PFSK-1 (cell line): ENCODE data around the gene EPB42.

ENCODE experiments used
- FOXP2 ChIP-seq: optimal IDR thresholded peaks from 2 replicates; pipeline ENCODE3; 2011; ENCODE audit warnings: borderline replicate concordance, control low read depth, inconsistent platforms; ENCODE audit not compliant: insufficient read depth; ENCODE audit errors: extremely low read length, extremely low read depth
- POLR2AphosphoS5 ChIP-seq: IDR thresholded peaks from 2 replicates; pipeline ENCODE4 v1.6.1; 2012; ENCODE audit warnings: low read depth, mild to moderate bottlenecking, control low read depth, low read length, moderate library complexity
- REST ChIP-seq, 2 experiments: IDR thresholded peaks; 2 replicates each; pipeline versions ENCODE4 v1.6.1 to v1.8.0; 2011 to 2012; ENCODE audit warnings: low read depth in 2 of 2, low read length in 2 of 2, control low read depth in 1 of 2, inconsistent platforms in 1 of 2, mild to moderate bottlenecking in 1 of 2, moderate library complexity in 1 of 2; ENCODE audit not compliant: insufficient read depth in 1 of 2
- SIN3A ChIP-seq: IDR thresholded peaks from 2 replicates; pipeline ENCODE4 v1.6.1; 2012; ENCODE audit warnings: mild to moderate bottlenecking, low read length, moderate library complexity, borderline replicate concordance; ENCODE audit not compliant: insufficient read depth
- TAF1 ChIP-seq: IDR thresholded peaks from 2 replicates; pipeline ENCODE4 v1.6.1; 2012; ENCODE audit warnings: low read length, control low read depth, borderline replicate concordance; ENCODE audit not compliant: insufficient read depth

Gene EPB42

GRCh38 chr15:43150191-43150929 is 70.5 kb downstream of the EPB42 start:
- TF ChIP-seq POLR2AphosphoS5 (no peak), SIN3A (no peak), FOXP2 (no peak), TAF1 (no peak), REST (IDR thresholded peaks at IDR 0.05; ENCODE audit: insufficient read depth in 1 of 2, low read depth in 2 of 2, low read length in 2 of 2) (no peak)
